Neural cell (in vitro differentiated cells): ENCODE data around the gene NSFL1C. TPM values are rescaled to one million over a fixed set of nuclear protein-coding genes. Genes with fewer than 3 reads are reported as not detected.

Source experiments
- H2AFZ ChIP-seq: fragments of 200-600, 300-800 bp; sonication (generic), shearing (Covaris generic); 2 replicates; pipeline ENCODE4 v1.6.0; 2014; ENCODE audit warnings: low read depth, mild to moderate bottlenecking, antibody characterized with exemption, low read length, moderate library complexity
- H3F3A ChIP-seq: fragments of 200-600 bp; shearing (Covaris generic); 2 replicates; pipeline ENCODE4 v1.6.1; 2016; ENCODE audit warnings: mild to moderate bottlenecking, moderate library complexity, mixed read lengths, antibody characterized with exemption, low read length; ENCODE audit not compliant: insufficient read depth, poor library complexity, severe bottlenecking
- H3K27ac ChIP-seq: fragments of 200-600, 300-800 bp; sonication (generic), shearing (Covaris generic); 2 replicates; pipeline ENCODE4 v1.5.1; 2014; ENCODE audit warnings: mild to moderate bottlenecking, low read length, moderate library complexity
- H3K27me3 ChIP-seq: fragments of 300-800, 200-600 bp; sonication (generic), shearing (Covaris generic); 2 replicates; pipeline ENCODE4 v1.6.0; 2014; ENCODE audit warnings: mild to moderate bottlenecking, low read depth, low read length, moderate library complexity; ENCODE audit not compliant: insufficient read depth
- H3K36me3 ChIP-seq: fragments of 300-800, 200-600 bp; sonication (generic), shearing (Covaris generic); 2 replicates; pipeline ENCODE4 v1.5.1; 2014; ENCODE audit warnings: mild to moderate bottlenecking, antibody characterized with exemption, low read length, moderate library complexity; ENCODE audit not compliant: insufficient read depth
- H3K4me2 ChIP-seq: fragments of 300-800, 200-600 bp; sonication (generic), shearing (Covaris generic); 2 replicates; pipeline ENCODE4 v1.6.0; 2014; ENCODE audit warnings: mild to moderate bottlenecking, low read length
- H3K4me3 ChIP-seq: fragments of 300-800, 200-600 bp; sonication (generic), shearing (Covaris generic); 2 replicates; pipeline ENCODE4 v1.5.1; 2014; ENCODE audit warnings: mild to moderate bottlenecking, low read length, moderate library complexity
- H3K79me2 ChIP-seq: fragments of 200-600 bp; shearing (Covaris generic); replicated peaks from 2 replicates; pipeline ENCODE4 v1.6.0; 2014; ENCODE audit warnings: mild to moderate bottlenecking, low read length, moderate library complexity; ENCODE audit not compliant: insufficient read depth
- H3K9ac ChIP-seq: fragments of 300-800, 200-600 bp; sonication (generic), shearing (Covaris generic); 2 replicates; pipeline ENCODE4 v1.6.1; 2016; ENCODE audit warnings: mild to moderate bottlenecking, low read length, mixed read lengths
- H3K9me2 ChIP-seq: fragments of 200-600 bp; shearing (Covaris generic); 2 replicates; pipeline ENCODE4 v1.6.1; 2016; ENCODE audit warnings: mild to moderate bottlenecking, low read length, mixed read lengths; ENCODE audit not compliant: insufficient read depth
- H3K9me3 ChIP-seq: fragments of 200-600, 300-800 bp; sonication (generic), shearing (Covaris generic); 2 replicates; pipeline ENCODE4 v1.6.1; 2016; ENCODE audit warnings: mild to moderate bottlenecking, mixed run types, low read length, moderate library complexity, mixed read lengths
- H4K20me1 ChIP-seq: fragments of 200-600 bp; shearing (Covaris generic); 2 replicates; pipeline ENCODE4 v1.6.1; 2016; ENCODE audit warnings: mild to moderate bottlenecking, mixed run types; ENCODE audit not compliant: insufficient read depth
- EP300 ChIP-seq: fragments of 450-650 bp; conservative IDR thresholded peaks from 2 replicates; pipeline ENCODE4 v1.6.1; 2014; ENCODE audit warnings: antibody characterized with exemption, mild to moderate bottlenecking, moderate library complexity; ENCODE audit not compliant: poor library complexity, severe bottlenecking
- EZH2 ChIP-seq: fragments of 200-600, 300-800 bp; shearing (Covaris generic), sonication (generic); IDR thresholded peaks from 2 replicates; pipeline ENCODE4 v1.6.1; 2014; ENCODE audit warnings: antibody characterized with exemption, low read length, borderline replicate concordance, mild to moderate bottlenecking; ENCODE audit not compliant: insufficient read depth, poor library complexity, severe bottlenecking
- MXI1 ChIP-seq: fragments of 450-650 bp; conservative IDR thresholded peaks from 2 replicates; pipeline ENCODE4 v1.6.1; 2014; ENCODE audit warnings: antibody characterized with exemption, mild to moderate bottlenecking; ENCODE audit not compliant: poor library complexity, severe bottlenecking
- POLR2AphosphoS5 ChIP-seq: IDR thresholded peaks from 2 replicates; pipeline ENCODE4 v1.6.1; 2012
- RAD21 ChIP-seq: fragments of 450-650 bp; conservative IDR thresholded peaks from 2 replicates; pipeline ENCODE4 v1.6.1; 2014; ENCODE audit warnings: antibody characterized with exemption, mild to moderate bottlenecking, moderate library complexity
- SMC3 ChIP-seq: fragments of 450-650 bp; conservative IDR thresholded peaks from 2 replicates; pipeline ENCODE4 v1.6.1; 2014; ENCODE audit warnings: antibody characterized with exemption, mild to moderate bottlenecking, moderate library complexity; ENCODE audit not compliant: poor library complexity
- TAF1 ChIP-seq: IDR thresholded peaks from 2 replicates; pipeline ENCODE4 v1.6.1; 2012; ENCODE audit warnings: low read depth
- polyA plus RNA-seq: library from polyadenylated mRNA; depleted of rRNA; stranded (reverse); fragments of >200 nt; gene quantifications from 2 replicates; pipeline ENCODE4 v1.2.3, GENCODE V29; 2014
- TF ChIP-seq, protein P1 (sequence below): fragments of 450-650 bp; IDR thresholded peaks from 2 replicates; pipeline ENCODE4 v1.5.1; 2014; ENCODE audit warnings: antibody characterized with exemption, mild to moderate bottlenecking, moderate library complexity; ENCODE audit not compliant: poor library complexity, severe bottlenecking
- TF ChIP-seq, protein P2 (sequence below): IDR thresholded peaks from 2 replicates; pipeline ENCODE4 v1.6.1; 2012; ENCODE audit warnings: borderline replicate concordance

Gene NSFL1C
- polyA plus RNA-seq, 1 donor from 2014 or later = 48.7 TPM

DNA sequence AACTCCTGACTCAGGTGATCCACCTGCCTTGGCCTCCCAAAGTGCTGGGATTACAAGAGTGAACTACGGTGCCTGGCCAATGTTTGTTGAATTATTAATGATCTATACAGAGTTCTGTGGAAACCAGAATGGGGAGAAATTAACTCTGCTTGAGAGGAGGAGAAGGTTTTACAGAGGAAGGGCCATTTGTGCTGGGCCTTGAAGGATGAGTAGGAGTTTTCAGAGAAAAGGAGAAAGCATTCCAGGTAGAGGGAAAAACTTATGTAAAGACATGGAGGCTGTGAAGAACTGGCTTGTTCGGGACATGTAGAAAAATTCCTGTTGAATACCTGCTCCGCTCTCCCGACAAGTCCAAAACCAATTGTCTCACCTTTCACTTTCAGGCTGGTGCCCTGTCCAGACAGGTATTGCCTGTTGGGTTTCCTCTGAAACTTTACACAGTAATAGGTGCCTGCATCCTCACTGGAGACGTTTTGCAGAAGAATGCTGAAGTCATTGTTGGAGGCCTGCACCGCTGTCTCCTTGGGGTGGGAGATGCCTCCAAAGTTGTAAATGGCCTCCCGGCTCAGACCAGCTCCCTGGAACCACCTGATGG, 11.3 kb upstream of the NSFL1C start:
- Histone ChIP-seq H4K20me1 (no peaks in the 10 kb centered on the region), H3K27me3 (no peaks in the 10 kb centered on the region), H2AFZ (no peak overlapping the region), H3K4me3 (no peak overlapping the region), H3F3A (no peaks in the 10 kb centered on the region), H3K9me2 (no peaks in the 10 kb centered on the region), H3K36me3 (no peaks in the 10 kb centered on the region), H3K27ac (no peak overlapping the region), H3K9ac (no peak overlapping the region), H3K79me2 (no peaks in the 10 kb centered on the region), H3K4me2 (no peak overlapping the region), H3K9me3 (no peaks in the 10 kb centered on the region)
- no peak for TF ChIP-seq RAD21
- TF ChIP-seq, protein P1, sequence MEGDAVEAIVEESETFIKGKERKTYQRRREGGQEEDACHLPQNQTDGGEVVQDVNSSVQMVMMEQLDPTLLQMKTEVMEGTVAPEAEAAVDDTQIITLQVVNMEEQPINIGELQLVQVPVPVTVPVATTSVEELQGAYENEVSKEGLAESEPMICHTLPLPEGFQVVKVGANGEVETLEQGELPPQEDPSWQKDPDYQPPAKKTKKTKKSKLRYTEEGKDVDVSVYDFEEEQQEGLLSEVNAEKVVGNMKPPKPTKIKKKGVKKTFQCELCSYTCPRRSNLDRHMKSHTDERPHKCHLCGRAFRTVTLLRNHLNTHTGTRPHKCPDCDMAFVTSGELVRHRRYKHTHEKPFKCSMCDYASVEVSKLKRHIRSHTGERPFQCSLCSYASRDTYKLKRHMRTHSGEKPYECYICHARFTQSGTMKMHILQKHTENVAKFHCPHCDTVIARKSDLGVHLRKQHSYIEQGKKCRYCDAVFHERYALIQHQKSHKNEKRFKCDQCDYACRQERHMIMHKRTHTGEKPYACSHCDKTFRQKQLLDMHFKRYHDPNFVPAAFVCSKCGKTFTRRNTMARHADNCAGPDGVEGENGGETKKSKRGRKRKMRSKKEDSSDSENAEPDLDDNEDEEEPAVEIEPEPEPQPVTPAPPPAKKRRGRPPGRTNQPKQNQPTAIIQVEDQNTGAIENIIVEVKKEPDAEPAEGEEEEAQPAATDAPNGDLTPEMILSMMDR = no peak
- no peak for TF ChIP-seq SMC3
- TF ChIP-seq EZH2 = no peak
- TF ChIP-seq POLR2AphosphoS5 = no peak
- TF ChIP-seq EP300 = no peak
- no peak for TF ChIP-seq TAF1
- no peak for TF ChIP-seq MXI1
- TF ChIP-seq, protein P2, sequence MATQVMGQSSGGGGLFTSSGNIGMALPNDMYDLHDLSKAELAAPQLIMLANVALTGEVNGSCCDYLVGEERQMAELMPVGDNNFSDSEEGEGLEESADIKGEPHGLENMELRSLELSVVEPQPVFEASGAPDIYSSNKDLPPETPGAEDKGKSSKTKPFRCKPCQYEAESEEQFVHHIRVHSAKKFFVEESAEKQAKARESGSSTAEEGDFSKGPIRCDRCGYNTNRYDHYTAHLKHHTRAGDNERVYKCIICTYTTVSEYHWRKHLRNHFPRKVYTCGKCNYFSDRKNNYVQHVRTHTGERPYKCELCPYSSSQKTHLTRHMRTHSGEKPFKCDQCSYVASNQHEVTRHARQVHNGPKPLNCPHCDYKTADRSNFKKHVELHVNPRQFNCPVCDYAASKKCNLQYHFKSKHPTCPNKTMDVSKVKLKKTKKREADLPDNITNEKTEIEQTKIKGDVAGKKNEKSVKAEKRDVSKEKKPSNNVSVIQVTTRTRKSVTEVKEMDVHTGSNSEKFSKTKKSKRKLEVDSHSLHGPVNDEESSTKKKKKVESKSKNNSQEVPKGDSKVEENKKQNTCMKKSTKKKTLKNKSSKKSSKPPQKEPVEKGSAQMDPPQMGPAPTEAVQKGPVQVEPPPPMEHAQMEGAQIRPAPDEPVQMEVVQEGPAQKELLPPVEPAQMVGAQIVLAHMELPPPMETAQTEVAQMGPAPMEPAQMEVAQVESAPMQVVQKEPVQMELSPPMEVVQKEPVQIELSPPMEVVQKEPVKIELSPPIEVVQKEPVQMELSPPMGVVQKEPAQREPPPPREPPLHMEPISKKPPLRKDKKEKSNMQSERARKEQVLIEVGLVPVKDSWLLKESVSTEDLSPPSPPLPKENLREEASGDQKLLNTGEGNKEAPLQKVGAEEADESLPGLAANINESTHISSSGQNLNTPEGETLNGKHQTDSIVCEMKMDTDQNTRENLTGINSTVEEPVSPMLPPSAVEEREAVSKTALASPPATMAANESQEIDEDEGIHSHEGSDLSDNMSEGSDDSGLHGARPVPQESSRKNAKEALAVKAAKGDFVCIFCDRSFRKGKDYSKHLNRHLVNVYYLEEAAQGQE = no peak

DNA sequence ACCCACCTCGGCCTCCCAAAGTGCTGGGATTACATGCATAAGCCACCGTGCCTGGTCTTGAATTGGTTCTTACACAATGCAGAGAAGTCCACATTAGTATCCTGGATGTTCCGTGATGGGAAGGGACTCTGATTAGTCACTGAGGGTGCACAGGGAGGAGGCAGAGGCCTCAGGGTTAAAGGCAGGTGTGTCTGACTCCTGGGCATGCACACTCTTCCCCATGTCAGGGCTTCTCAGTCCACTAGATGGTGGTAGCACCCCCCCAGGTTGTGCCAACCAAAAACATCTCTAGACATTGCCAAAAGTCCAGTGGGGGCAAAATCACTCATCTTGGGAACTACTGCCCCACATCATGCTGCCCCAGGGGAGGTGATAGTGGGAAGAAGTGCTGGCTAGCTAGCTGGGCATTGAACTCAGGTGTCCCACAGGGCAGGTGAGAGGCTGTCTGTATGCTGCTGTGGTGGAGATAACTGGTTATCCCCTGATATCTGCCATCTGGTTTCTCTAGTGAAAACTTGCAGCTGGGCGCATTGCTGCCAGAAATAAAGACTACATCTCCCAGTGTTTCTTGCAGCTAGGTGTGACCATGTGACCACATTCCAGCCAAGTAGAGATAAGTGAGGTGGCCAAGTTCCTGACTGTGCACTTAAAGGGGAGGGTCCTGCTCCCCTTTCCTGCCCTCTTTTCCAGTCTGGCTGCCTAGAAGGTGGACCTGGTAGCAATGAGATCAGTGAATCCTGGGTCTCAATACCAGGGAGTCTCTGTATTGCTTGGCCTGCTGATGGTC, 8.4 kb upstream of the NSFL1C start:
- Histone ChIP-seq H3K27ac (no peak overlapping the region), H3K9me2 (no peaks in the 10 kb centered on the region), H2AFZ (no peak overlapping the region)

More for the DNA sequence above, 8.4 kb upstream of the NSFL1C start:
- Histone ChIP-seq H3F3A (no peaks in the 10 kb centered on the region), H3K4me3 (no peak overlapping the region), H3K36me3 (no peaks in the 10 kb centered on the region), H3K9me3 (no peaks in the 10 kb centered on the region), H3K79me2 (no peaks in the 10 kb centered on the region), H4K20me1 (no peaks in the 10 kb centered on the region), H3K9ac (no peak overlapping the region), H3K4me2 (no peak overlapping the region), H3K27me3 (no peaks in the 10 kb centered on the region)
- no peak for TF ChIP-seq RAD21
- TF ChIP-seq POLR2AphosphoS5 = no peak
- TF ChIP-seq TAF1 = no peak
- TF ChIP-seq EZH2 = no peak
- no peak for TF ChIP-seq EP300
- TF ChIP-seq SMC3 = no peak
- TF ChIP-seq MXI1 = no peak
